Thoracic aorta (tissue), 2 donors: ENCODE data around the gene DUS4L. TPM values are rescaled to one million over a fixed set of nuclear protein-coding genes. Genes with fewer than 3 reads are reported as not detected.
A peak's percentile ranks its signal among the peaks of the same experiment; 100 is the strongest.

Source experiments
- ATAC-seq: fragments of 150-250 bp; one replicate; pipeline ENCODE4 v1.8.0; 2017; ENCODE audit warnings: low read depth; ENCODE audit not compliant: insufficient number of reproducible peaks, low FRiP score
- DNase-seq: peaks from one replicate; pipeline ENCODE4 v3.0.0-alpha.2; 2020; ENCODE audit warnings: low spot score
- H3K27ac ChIP-seq, 2 donors: fragments of 200-600 bp; sonication (generic); 1 replicate in 1 of 2; 2 replicates in 1 of 2; pipeline ENCODE4 v1.5.1; 2016; ENCODE audit warnings: mild to moderate bottlenecking in 2 of 2, moderate library complexity in 2 of 2
- H3K27me3 ChIP-seq: fragments of 200-600 bp; sonication (generic); replicated peaks from 2 replicates; pipeline ENCODE4 v1.6.0; 2016; ENCODE audit warnings: mild to moderate bottlenecking; ENCODE audit not compliant: insufficient read depth
- H3K36me3 ChIP-seq: fragments of 200-600 bp; sonication (generic); one replicate; pipeline ENCODE4 v1.5.1; 2016
- H3K4me1 ChIP-seq, 2 donors: fragments of 200-600 bp; sonication (generic); 1 replicate in 1 of 2; 2 replicates in 1 of 2; pipeline versions ENCODE4 v1.5.1 to v1.6.0; 2016; ENCODE audit warnings: low read depth in 2 of 2, mild to moderate bottlenecking in 1 of 2; ENCODE audit not compliant: control insufficient read depth in 1 of 2
- H3K4me3 ChIP-seq: fragments of 200-600 bp; sonication (generic); 2 replicates; pipeline ENCODE4 v1.5.1; 2016; ENCODE audit warnings: mild to moderate bottlenecking
- H3K9me3 ChIP-seq: fragments of 200-600 bp; sonication (generic); 2 replicates; pipeline ENCODE4 v1.5.1; 2016
- CTCF ChIP-seq: fragments of 200-600 bp; sonication (generic); IDR thresholded peaks from one replicate; pipeline ENCODE4 v1.5.1; 2019; ENCODE audit warnings: antibody characterized with exemption
- total RNA-seq, 2 donors: library from RNA; depleted of rRNA; stranded (reverse); fragments of >200 nt; gene quantifications; one replicate each; pipeline versions ENCODE4 v1.1.0 to v1.2.3, GENCODE V29; 2016

The DUS4L gene
- total RNA-seq, 2 donors from 2014 or later: 4.7 to 10.3 TPM

GRCh38 chr7:107584716-107585115 is 20.9 kb downstream of the DUS4L start:
- Histone ChIP-seq H3K27ac (peak overlapping the region; percentile 24 to 32), H3K27me3 (no peaks in the 10 kb centered on the region), H3K4me3 (no peak overlapping the region), H3K9me3 (no peaks in the 10 kb centered on the region), H3K4me1 (peaks cover 44 to 55% of the 10 kb centered on the region in 2 donors), H3K36me3 (peaks cover 19% of the 10 kb centered on the region)
- ATAC-seq: no peak
- no peak for TF ChIP-seq CTCF
- DNase-seq: no peak

- DNase-seq: no peak
- peaks cover 19% of the 10 kb centered on the region for H3K36me3 ChIP-seq
- H3K27ac ChIP-seq: peak overlapping the region; percentile 61 to 73
- H3K4me3 ChIP-seq: no peak overlapping the region
- ATAC-seq: no peak
- no peaks in the 10 kb centered on the region for H3K27me3 ChIP-seq
- no peaks in the 10 kb centered on the region for H3K9me3 ChIP-seq
- H3K4me1 ChIP-seq: peaks cover 55 to 65% of the 10 kb centered on the region in 2 donors
- TF ChIP-seq CTCF: no peak
Observed at GRCh38 chr7:107588529-107589130, 24.9 kb downstream of the DUS4L start.

GRCh38 chr7:107591421-107591820 is 27.6 kb downstream of the DUS4L start:
- Histone ChIP-seq H3K4me3 (peak overlapping the region; percentile 58), H3K27me3 (no peaks in the 10 kb centered on the region), H3K36me3 (no peaks in the 10 kb centered on the region), H3K9me3 (no peaks in the 10 kb centered on the region), H3K27ac (peak overlapping the region; percentile 73 to 94), H3K4me1 (peaks cover 60 to 84% of the 10 kb centered on the region in 2 donors)
- DNase-seq: no peak
- no peak for TF ChIP-seq CTCF
- peak; percentile 15 for ATAC-seq

GRCh38 chr7:107592361-107593024 is 28.7 kb downstream of the DUS4L start:
- no peak for TF ChIP-seq CTCF
- Histone ChIP-seq H3K36me3 (no peaks in the 10 kb centered on the region), H3K4me1 (peaks cover 57 to 85% of the 10 kb centered on the region in 2 donors), H3K27ac (peak overlapping the region; percentile 73 to 94), H3K9me3 (no peaks in the 10 kb centered on the region), H3K27me3 (no peaks in the 10 kb centered on the region), H3K4me3 (no peak overlapping the region)
- DNase-seq: no peak
- no peak for ATAC-seq

- Histone ChIP-seq H3K36me3 (no peaks in the 10 kb centered on the region), H3K4me1 (peaks cover 56 to 81% of the 10 kb centered on the region in 2 donors), H3K27me3 (no peaks in the 10 kb centered on the region), H3K9me3 (no peaks in the 10 kb centered on the region), H3K27ac (peak overlapping the region; percentile 73 to 94), H3K4me3 (no peak overlapping the region)
- TF ChIP-seq CTCF: no peak
- no peak for DNase-seq
- no peak for ATAC-seq
Observed at GRCh38 chr7:107593025-107593410, 29.2 kb downstream of the DUS4L start.
